Fibroblast of lung (primary cell): ENCODE measurements around the gene ATP8A2. TPM values are rescaled to one million over a fixed set of nuclear protein-coding genes. Genes with fewer than 3 reads are reported as not detected.
"Not testable (repeated sequence)": the region's sequence is repeated elsewhere in the genome, so short reads cannot be mapped to it uniquely, and the experiment has no call there.

Source experiments
- DNase-seq, 2 donors: peaks; one replicate each; pipeline versions ENCODE4 v3.0.0 to v3.0.0-alpha.2; 2010; ENCODE audit warnings: low read depth in 2 of 2
- H2AFZ ChIP-seq: 2 replicates; pipeline ENCODE4 v1.5.1; 2012; ENCODE audit warnings: low read length, control low read depth, inconsistent platforms
- H3K27ac ChIP-seq: 2 replicates; pipeline ENCODE4 v1.5.1; 2011; ENCODE audit warnings: low read length, control low read depth; ENCODE audit not compliant: insufficient read depth
- H3K27me3 ChIP-seq: 2 replicates; pipeline ENCODE4 v1.5.1; 2011; ENCODE audit warnings: mild to moderate bottlenecking, low read length; ENCODE audit not compliant: control insufficient read depth, insufficient read depth
- H3K36me3 ChIP-seq: 2 replicates; pipeline ENCODE4 v1.5.1; 2011; ENCODE audit warnings: low read length; ENCODE audit not compliant: control insufficient read depth, insufficient read depth
- H3K4me1 ChIP-seq: 2 replicates; pipeline ENCODE4 v1.5.1; 2011; ENCODE audit warnings: low read length; ENCODE audit not compliant: control insufficient read depth, insufficient read depth; ENCODE audit errors: extremely low read depth
- H3K4me2 ChIP-seq: 2 replicates; pipeline ENCODE4 v1.5.1; 2011; ENCODE audit warnings: low read length, control low read depth; ENCODE audit not compliant: insufficient read depth; ENCODE audit errors: extremely low read depth
- H3K4me3 ChIP-seq, 4 experiments: fragments of 200-600 bp in 1 of 4; sonication (generic) in 1 of 4; replicated peaks in 1 of 4; 2 replicates each; pipeline ENCODE4 v1.5.1; 2011 to 2016; ENCODE audit warnings: low read length in 4 of 4, low read depth in 3 of 4, mild to moderate bottlenecking in 3 of 4, control low read depth in 2 of 4, inconsistent platforms in 1 of 4, mixed read lengths in 1 of 4; ENCODE audit not compliant: insufficient read depth in 1 of 4; ENCODE audit errors: control extremely low read depth in 1 of 4
- H3K79me2 ChIP-seq: 2 replicates; pipeline ENCODE4 v1.5.1; 2012; ENCODE audit warnings: mild to moderate bottlenecking, low read length, inconsistent platforms; ENCODE audit not compliant: control insufficient read depth, insufficient read depth
- H3K9ac ChIP-seq: 2 replicates; pipeline ENCODE4 v1.5.1; 2011; ENCODE audit warnings: mild to moderate bottlenecking, low read length, control low read depth; ENCODE audit not compliant: insufficient read depth
- H3K9me3 ChIP-seq: 2 replicates; pipeline ENCODE4 v1.5.1; 2012; ENCODE audit warnings: low read depth, low read length; ENCODE audit not compliant: control insufficient read depth, insufficient read depth
- H4K20me1 ChIP-seq: 2 replicates; pipeline ENCODE4 v1.5.1; 2011; ENCODE audit warnings: low read length; ENCODE audit not compliant: control insufficient read depth, insufficient read depth; ENCODE audit errors: extremely low read depth
- EZH2 ChIP-seq: IDR thresholded peaks from 2 replicates; pipeline ENCODE4 v1.5.1; 2012; ENCODE audit warnings: low read length, control low read depth, mild to moderate bottlenecking; ENCODE audit errors: missing control alignments
- polyA plus RNA-seq, 2 donors: library from polyadenylated mRNA; depleted of rRNA in 1 of 2; stranded (reverse) in 1 of 2; unstranded in 1 of 2; fragments of >200 nt; gene quantifications; 2 replicates each; pipeline ENCODE4 v1.2.1, GENCODE V29; 2011 to 2012; ENCODE audit warnings: missing spikeins in 1 of 2
- total RNA-seq: library from RNA; depleted of rRNA; stranded (reverse); fragments of >200 nt; gene quantifications from 2 replicates; pipeline ENCODE4 v1.2.1, GENCODE V29; 2014
- TF ChIP-seq, protein P1 (sequence below), 2 donors: IDR thresholded peaks in 1 of 2; conservative IDR thresholded peaks in 1 of 2; 1 replicate in 1 of 2; 2 replicates in 1 of 2; pipeline ENCODE4 v1.5.1; 2011 to 2012; ENCODE audit warnings: low read length in 2 of 2, control low read depth in 1 of 2, inconsistent platforms in 1 of 2, low read depth in 1 of 2, mild to moderate bottlenecking in 1 of 2

The ATP8A2 gene
- total and polyA plus RNA-seq, 2 donors (not counting 1 experiment from before 2014, with no cell fraction given) = under 0.01 to 0.01 TPM

DNA sequence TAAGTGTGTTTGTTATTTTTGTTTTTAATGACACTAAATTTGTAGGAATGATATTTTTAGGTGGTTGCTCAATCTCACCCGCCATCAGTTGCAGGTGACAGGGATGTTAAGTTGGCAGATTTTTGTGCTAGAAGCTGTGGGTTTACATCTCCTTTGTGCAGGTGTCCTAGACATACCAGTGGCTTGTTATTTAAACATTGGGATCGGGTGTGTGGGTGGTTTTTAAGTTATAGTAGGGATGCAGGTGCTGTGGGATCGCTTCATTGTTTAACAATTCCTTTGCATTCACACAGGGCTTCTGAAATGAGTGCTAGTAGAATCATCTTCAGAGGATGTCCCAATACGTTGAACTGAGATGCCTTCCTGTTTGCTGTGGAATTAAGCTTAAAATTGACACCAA, 580.1 kb downstream of the ATP8A2 start:
- Histone ChIP-seq H3K9ac (no peak overlapping the region), H4K20me1 (no peaks in the 10 kb centered on the region), H3K36me3 (no peaks in the 10 kb centered on the region), H3K79me2 (no peaks in the 10 kb centered on the region), H3K4me2 (no peak overlapping the region), H3K27me3 (no peaks in the 10 kb centered on the region), H2AFZ (no peak overlapping the region), H3K4me1 (no peaks in the 10 kb centered on the region), H3K9me3 (no peaks in the 10 kb centered on the region), H3K4me3 (no peak overlapping the region), H3K27ac (no peak overlapping the region)
- no peak for DNase-seq
- TF ChIP-seq, protein P1, sequence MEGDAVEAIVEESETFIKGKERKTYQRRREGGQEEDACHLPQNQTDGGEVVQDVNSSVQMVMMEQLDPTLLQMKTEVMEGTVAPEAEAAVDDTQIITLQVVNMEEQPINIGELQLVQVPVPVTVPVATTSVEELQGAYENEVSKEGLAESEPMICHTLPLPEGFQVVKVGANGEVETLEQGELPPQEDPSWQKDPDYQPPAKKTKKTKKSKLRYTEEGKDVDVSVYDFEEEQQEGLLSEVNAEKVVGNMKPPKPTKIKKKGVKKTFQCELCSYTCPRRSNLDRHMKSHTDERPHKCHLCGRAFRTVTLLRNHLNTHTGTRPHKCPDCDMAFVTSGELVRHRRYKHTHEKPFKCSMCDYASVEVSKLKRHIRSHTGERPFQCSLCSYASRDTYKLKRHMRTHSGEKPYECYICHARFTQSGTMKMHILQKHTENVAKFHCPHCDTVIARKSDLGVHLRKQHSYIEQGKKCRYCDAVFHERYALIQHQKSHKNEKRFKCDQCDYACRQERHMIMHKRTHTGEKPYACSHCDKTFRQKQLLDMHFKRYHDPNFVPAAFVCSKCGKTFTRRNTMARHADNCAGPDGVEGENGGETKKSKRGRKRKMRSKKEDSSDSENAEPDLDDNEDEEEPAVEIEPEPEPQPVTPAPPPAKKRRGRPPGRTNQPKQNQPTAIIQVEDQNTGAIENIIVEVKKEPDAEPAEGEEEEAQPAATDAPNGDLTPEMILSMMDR (conservative IDR thresholded peaks at IDR 0.05 in 1 of 2, IDR thresholded peaks at IDR 0.05 in 1 of 2; ENCODE audit: low read depth in 1 of 2, low read length in 2 of 2) = no peak
- no peak for TF ChIP-seq EZH2

DNA sequence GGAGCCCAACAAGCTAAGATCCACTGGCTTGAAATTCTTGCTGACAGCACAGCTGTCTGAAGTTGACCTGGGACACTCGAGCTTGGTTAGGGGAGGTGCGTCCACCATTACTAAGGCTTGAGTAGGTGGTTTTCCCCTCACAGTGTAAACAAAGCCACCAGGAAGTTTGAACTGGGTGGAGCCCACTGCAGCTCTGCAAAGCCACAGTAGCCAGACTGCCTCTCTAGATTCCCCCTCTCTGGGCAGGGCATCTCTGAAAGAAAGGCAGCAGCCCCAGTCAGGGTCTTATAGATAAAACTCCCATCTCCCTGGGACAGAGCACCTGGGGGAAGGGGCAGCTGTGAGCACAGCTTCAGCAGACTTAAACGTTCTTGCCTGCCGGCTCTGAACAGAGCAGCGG, 582.3 kb downstream of the ATP8A2 start:
- not testable (repeated sequence) for H3K27me3 ChIP-seq, H3K36me3 ChIP-seq, H3K9me3 ChIP-seq, H3K27ac ChIP-seq, H3K9ac ChIP-seq, DNase-seq, H4K20me1 ChIP-seq, H3K4me2 ChIP-seq, H3K4me3 ChIP-seq, H3K4me1 ChIP-seq, H2AFZ ChIP-seq, H3K79me2 ChIP-seq

GRCh38 chr13:25954943-25955342, 583.2 kb downstream of the ATP8A2 start:
- H2AFZ ChIP-seq, H3K79me2 ChIP-seq, H3K4me3 ChIP-seq, H3K4me2 ChIP-seq, H3K27ac ChIP-seq, DNase-seq, H3K9me3 ChIP-seq, H3K36me3 ChIP-seq, H3K4me1 ChIP-seq, H3K9ac ChIP-seq, H3K27me3 ChIP-seq, H4K20me1 ChIP-seq: not testable (repeated sequence)

- Histone ChIP-seq H3K4me3 (no peak overlapping the region), H3K27ac (no peak overlapping the region), H3K9ac (no peak overlapping the region), H3K36me3 (no peaks in the 10 kb centered on the region), H3K4me1 (no peaks in the 10 kb centered on the region), H3K4me2 (no peak overlapping the region), H4K20me1 (no peaks in the 10 kb centered on the region), H3K27me3 (no peaks in the 10 kb centered on the region), H3K9me3 (no peaks in the 10 kb centered on the region), H2AFZ (no peak overlapping the region), H3K79me2 (no peaks in the 10 kb centered on the region)
- no peak for DNase-seq
- no peak for TF ChIP-seq EZH2
- TF ChIP-seq, protein P1 (conservative IDR thresholded peaks at IDR 0.05 in 1 of 2, IDR thresholded peaks at IDR 0.05 in 1 of 2; ENCODE audit: low read depth in 1 of 2, low read length in 2 of 2) = no peak
These were observed 587.2 kb downstream of the ATP8A2 start for GRCh38 chr13:25958986-25959385.
